Erythroblast (primary cell): ENCODE data around the gene PARP6.

Source experiments
- GATA1 ChIP-seq: IDR thresholded peaks from 2 replicates; pipeline ENCODE4 v1.6.1; 2011; ENCODE audit warnings: low read depth, mild to moderate bottlenecking, control low read depth, low read length, moderate library complexity
- POLR2A ChIP-seq: IDR thresholded peaks from 2 replicates; pipeline ENCODE4 v1.6.1; 2011; ENCODE audit warnings: mild to moderate bottlenecking, low read length

DNA sequence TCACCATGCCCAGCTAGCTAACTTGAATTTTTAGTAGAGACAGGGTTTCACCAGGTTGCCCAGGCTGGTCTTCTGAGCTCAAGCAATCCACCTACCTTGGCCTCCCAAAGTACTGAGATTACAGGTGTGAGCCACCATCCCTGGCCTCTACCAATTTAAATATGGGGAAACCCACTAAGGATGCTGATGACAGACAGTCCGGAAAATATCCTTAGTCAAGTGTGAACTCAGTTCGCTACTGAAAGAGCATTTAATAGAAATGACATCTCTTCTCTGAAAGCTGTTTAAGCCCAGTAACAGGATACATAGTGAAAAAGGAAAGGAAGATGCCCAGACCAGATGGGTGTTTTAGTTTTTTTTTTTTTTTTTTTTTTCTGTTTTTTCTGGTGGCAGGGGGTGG, 67.1 kb downstream of the PARP6 start:
- TF ChIP-seq POLR2A, result no peak
- TF ChIP-seq GATA1, result no peak
